GM04504 (cell line): Measurements from ENCODE around the gene KLHL18.
"Not testable (repeated sequence)": the region's sequence is repeated elsewhere in the genome, so short reads cannot be mapped to it uniquely, and the experiment has no call there.

Experiments used
- DNase-seq: peaks from one replicate; pipeline ENCODE4 v3.0.0-alpha.2; 2012; ENCODE audit warnings: low read depth

KLHL18 gene

GRCh38 chr3:47274652-47275051, 8.1 kb upstream of the KLHL18 start:
- DNase-seq = no peak

- DNase-seq = no peak
Observed at GRCh38 chr3:47276558-47276957, 6.2 kb upstream of the KLHL18 start.

DNA sequence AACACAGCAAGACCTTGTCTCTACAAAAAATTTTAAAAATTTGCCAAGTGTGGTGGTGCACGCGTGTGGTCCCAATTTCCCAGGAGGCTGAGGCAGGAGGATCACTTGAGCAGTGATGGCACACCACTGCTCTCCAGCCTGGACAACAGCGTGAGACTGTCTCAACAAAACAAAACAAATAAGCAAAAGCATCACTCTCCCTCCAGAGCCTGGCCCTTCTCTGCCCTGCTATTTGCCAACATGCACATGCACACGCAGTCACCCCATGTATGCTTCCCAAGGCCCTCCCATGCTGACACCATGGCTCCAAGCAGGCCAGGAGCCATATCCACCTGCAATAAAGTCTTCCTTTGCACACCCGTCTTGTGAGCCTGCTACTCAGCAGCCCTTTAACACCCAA, 2.2 kb upstream of the KLHL18 start:
- DNase-seq = no peak

DNA sequence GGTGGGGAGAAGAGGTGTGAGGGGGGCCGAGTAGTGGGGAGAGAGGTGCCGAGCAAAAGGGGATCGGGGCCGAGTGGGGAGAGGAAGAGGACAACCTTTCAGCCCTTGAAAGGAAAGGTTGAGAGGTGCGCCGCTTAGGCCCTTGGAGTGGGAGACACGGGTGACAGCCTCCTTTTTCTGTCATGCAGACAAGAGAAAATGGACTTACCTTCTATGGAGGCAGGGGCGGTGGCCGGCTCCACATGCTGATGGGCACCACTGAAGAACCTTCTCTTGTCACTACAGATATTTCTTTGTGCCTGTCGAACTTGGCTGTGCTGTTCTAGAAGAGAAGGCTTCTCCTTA, 421 bp downstream of the KLHL18 start:
- no peak for DNase-seq

GRCh38 chr3:47283591-47284364, 1.0 kb downstream of the KLHL18 start:
- no peak for DNase-seq

DNA sequence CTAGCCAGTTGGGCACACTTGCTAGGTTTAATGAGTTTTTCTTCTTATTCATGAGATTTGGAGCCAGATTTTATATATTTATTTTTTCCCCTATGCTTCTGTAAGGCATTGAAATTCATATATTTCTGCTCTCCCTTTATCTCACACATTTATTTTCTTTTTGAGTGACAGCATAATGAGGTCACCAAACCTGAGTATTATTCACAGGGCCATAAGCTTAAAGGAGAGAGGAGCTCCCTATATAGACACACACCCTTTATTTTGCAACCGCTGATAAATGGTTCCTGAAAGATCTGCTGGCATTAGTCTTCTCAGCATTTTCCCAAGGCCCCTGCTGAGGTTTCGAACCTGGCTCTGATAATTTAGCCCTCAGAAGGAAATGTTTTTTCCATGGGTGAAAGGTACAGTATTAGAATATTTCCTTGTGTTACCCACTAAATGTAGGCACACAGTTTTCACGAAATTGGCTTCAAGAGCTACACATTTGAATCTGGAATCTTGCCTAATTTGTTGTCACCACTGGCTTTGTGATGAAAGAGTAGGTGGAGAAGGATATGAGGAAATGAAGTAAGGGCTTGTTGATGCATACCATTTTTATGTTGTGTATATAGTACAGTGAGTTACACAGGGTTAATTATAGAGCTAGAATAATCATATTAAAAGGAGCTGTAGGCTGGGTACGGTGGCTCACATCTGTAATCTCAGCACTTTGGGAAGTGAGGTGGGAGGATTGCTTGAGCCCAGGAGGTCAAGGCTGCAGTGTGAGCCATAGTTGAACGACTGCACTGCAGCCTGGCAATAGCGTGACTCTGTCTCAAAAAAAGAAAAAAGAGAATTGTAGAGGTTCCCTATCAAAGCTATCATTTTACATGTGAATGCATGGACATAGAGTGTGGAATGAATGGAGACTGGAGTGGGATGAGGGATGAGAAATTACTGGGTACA, 6.5 kb downstream of the KLHL18 start:
- DNase-seq = no peak

GRCh38 chr3:47291158-47291753, 8.5 kb downstream of the KLHL18 start:
- no peak for DNase-seq

DNA sequence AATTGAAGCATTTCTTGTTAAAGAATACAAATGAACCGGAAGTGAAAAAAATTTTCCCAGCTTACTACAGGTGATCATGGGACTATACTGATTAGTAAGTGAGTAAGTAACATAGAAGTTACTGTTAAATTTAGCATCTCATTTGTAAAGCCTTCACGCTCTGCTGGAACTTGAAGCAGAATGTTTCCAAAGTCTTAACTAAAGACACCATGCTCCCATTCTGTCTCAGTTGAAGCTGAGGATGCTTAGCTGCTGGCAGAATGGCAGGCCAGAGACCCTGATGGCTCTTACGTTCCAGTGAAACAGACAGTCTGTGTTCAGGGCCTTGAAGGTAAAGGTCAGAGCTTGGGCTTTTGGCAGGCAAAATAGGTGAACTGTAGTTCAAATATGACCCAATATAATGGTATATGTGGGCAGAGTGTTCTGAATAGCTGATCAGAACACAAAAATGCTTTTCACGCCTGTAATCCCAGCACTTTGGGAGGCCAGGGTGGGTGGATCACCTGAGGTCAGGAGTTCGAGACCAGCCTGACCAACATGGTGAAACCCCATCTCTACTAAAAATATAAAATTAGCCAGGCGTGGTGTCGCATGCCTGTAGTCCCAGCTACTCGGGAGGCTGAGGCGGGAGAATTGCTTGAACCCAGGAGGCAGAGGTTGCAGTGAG, 9.1 kb downstream of the KLHL18 start:
- DNase-seq = not testable (repeated sequence)

GRCh38 chr3:47293822-47294221, 11.1 kb downstream of the KLHL18 start:
- no peak for DNase-seq

DNA sequence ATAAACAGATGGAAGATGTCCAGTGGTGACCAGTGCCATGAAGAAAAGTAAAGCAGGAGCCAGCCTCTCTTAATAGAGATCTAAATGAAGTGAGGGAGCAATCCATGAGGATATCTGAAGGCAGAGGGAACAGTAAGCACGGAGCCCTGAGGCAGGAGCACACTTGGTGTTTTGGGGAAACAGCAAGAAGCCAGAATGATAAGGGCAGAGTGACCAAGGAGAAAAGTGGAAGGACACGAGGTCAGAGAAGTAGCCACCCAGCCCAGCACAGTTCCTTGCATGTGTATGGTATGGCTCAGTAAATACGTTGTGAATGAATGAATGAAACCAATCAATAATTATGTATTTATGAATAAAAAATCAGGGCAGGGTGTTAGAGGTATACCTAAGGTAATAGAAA, 11.6 kb downstream of the KLHL18 start:
- DNase-seq = no peak

DNA sequence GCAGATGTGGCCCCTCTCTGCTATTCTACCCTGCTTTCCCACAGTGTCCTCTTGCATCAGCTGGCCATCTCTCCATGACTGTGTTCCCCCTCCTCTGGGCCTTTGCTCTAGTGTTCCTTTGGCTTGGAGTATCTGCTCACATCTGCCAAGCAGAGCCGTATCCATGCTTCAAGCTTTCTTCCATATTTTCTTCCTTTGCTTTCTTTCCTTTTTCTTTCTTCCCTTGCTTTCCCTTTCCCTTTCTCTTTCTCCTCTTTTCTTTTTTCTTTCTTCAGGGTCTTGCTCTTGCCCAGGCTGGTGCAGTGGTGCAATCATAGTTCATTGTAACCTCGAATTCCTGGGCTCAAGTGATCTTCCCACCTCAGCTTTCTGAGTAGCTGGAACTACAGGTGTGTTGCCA, 12.6 kb downstream of the KLHL18 start:
- no peak for DNase-seq

DNA sequence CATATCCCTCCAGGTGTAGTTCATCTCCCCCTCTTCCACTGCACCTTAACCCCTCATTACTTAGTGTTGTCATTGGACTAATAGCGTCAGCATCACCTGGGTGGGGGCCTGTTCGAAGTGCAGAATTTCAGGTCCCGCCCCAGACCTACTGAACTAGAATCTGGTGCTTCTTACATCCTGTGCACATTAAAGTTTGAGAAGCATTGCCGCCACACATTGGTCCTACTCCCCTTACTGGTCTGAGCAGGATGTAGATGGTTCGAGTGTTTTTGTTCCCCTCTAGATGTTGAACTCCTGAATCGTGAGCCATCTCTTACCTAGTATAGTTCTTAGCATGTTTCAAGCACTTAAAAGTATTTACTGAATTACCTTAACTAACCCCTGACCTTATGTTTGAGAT, 13.2 kb downstream of the KLHL18 start:
- no peak for DNase-seq

- no peak for DNase-seq
Observed at GRCh38 chr3:47296562-47297302, 14.0 kb downstream of the KLHL18 start.

- DNase-seq = no peak
Observed at GRCh38 chr3:47298439-47298838, 15.7 kb downstream of the KLHL18 start.

DNA sequence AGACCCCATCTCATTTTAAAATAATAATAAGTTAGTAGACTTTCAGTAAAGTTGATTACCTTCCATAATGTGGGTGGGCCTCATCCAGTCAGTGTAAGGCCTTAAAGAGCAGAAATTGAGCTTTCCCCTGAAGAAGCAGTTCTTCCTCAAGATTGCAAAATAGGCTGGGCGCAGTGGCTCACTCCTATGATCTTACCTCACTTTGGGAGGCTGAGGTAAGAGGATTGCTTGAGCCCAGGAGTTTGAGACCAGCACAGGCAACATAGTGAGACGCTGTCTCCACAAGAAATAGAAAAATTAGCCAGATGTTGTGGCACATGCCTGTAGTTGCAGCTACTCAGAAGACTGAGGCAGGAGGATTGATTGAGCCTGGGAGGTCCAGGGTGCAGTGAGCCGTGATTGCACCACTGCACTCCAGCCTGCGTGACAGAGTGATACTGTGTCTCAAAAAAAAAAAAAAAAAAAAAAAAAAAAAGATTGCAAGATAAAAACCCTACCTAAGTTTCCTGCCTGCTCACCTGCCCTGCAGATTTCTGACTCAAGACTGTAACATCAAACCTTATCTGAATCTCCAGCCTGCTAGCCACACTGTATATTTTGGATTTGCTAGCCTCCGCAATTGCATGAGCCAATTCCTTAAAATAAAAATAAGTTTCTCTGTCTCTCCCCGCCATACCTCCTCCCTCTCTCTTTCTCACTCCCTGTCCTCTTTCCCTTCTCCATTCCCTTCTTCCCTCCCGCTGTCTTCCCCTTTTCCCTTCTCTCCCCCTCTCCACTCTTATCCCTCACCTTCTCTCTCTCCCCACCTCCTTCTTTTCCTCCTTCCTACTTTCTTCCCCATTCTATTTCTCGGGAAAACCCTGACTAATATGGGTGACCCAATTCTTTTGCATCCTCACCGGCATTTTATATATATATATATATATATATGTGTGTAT, 16.9 kb downstream of the KLHL18 start:
- DNase-seq = no peak

- DNase-seq = no peak
Observed at GRCh38 chr3:47301456-47301855, 18.7 kb downstream of the KLHL18 start.

- DNase-seq = no peak
Observed at GRCh38 chr3:47306022-47306421, 23.3 kb downstream of the KLHL18 start.

DNA sequence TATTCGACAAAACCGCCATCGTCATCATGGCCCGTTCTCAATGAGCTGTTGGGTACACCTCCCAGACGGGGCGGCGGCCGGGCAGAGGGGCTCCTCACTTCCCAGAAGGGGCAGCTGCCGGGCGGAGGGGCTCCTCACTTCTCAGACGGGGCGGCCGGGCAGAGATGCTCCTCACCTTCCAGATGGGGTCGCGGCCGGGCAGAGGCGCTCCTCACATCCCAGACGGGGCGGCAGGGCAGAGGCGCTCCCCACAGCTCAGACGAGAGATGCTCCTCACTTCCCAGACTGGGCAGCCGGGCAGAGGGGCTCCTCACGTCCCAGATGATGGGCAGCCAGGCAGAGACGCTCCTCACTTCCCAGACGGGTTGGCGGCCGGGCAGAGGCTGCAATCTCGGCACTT, 26.5 kb downstream of the KLHL18 start:
- not testable (repeated sequence) for DNase-seq

DNA sequence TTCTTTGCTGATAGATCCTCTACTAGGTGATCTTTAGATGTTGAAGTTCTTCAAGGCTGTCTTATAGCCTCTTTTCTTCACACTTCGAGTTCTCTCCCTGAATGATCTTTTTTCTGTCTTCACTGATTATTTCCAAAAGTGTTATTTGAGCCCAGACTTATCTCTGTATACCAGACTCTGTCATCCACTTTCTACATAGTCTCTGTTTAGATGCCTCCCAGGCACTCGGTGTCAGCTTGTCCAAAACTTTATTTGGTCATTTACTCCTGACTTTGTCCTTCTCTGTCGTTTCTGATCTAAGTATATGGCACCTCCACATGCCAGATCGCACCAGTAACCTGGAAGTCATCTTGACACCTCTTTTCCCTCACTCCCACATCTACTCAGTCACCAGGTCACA, 27.6 kb downstream of the KLHL18 start:
- no peak for DNase-seq

DNA sequence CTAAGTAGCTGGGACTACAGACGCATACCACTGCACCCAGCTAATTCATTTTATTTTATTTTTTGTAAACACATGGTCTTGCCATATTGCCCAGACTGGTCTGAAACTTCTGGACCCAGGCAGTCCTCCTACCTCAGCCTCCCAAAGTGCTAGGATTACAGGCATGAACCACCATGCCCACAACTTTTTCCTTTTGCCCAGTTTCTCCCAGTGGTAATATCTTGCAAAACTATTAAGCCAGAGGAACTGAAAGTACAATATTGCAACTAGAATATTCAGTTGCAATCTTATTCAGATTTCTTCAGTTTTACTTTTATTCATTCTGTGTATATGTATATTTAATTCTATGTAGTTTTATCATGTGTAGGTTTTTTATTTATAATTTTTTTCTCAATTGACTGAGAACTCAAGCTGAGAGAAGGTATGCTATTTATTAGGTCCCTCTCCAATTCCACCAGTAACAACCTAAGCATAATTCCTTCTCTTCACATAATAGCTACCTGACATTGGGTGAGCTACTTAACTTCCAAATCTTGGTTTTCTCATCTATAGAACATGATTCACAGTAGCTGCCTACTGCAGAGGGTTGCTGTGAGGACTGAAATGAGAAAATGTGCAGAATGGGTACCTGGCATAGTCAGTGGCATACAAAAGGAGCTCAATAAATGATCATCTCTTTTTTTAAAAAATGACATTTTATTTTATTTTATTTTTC, 30.8 kb downstream of the KLHL18 start:
- no peak for DNase-seq
